Small intestine (tissue), 7 donors: Measurements from ENCODE around the gene BOD1. TPM values are rescaled to one million over a fixed set of nuclear protein-coding genes. Genes with fewer than 3 reads are reported as not detected.
A peak's percentile ranks its signal among the peaks of the same experiment; 100 is the strongest.

Experiments used
- DNase-seq, 2 donors: peaks; one replicate each; pipeline versions ENCODE4 v3.0.0 to v3.0.0-alpha.2; 2013
- FAIRE-seq: peaks from 2 replicates; lab custom pipeline; 2012; peaks lifted over from hg19 to GRCh38; lab: Jason Lieb, UNC
- H3K27ac ChIP-seq, 3 donors: one replicate each; pipeline ENCODE4 v1.5.1; 2013; ENCODE audit warnings: low read length in 2 of 3, mild to moderate bottlenecking in 2 of 3, control low read depth in 1 of 3, inconsistent platforms in 1 of 3, low read depth in 1 of 3, moderate library complexity in 1 of 3
- H3K27me3 ChIP-seq, 3 donors: one replicate each; pipeline ENCODE4 v1.6.1; 2013; ENCODE audit warnings: low read length in 3 of 3, inconsistent platforms in 1 of 3; ENCODE audit not compliant: control insufficient read depth in 3 of 3, insufficient read depth in 3 of 3
- H3K36me3 ChIP-seq, 3 donors: one replicate each; pipeline ENCODE4 v1.6.1; 2013; ENCODE audit warnings: low read length in 3 of 3, inconsistent platforms in 1 of 3, low read depth in 1 of 3, mild to moderate bottlenecking in 1 of 3, moderate library complexity in 1 of 3; ENCODE audit not compliant: control insufficient read depth in 3 of 3, insufficient read depth in 2 of 3
- H3K4me1 ChIP-seq, 3 donors: one replicate each; pipeline ENCODE4 v1.6.1; 2013; ENCODE audit warnings: low read length in 2 of 3, inconsistent platforms in 1 of 3, low read depth in 1 of 3, mild to moderate bottlenecking in 1 of 3, moderate library complexity in 1 of 3; ENCODE audit not compliant: control insufficient read depth in 3 of 3, insufficient read depth in 2 of 3
- H3K4me3 ChIP-seq, 3 donors: one replicate each; pipeline ENCODE4 v1.5.1; 2013; ENCODE audit warnings: low read length in 3 of 3, control low read depth in 1 of 3, inconsistent platforms in 1 of 3, low read depth in 1 of 3, mild to moderate bottlenecking in 1 of 3, moderate library complexity in 1 of 3
- H3K9me3 ChIP-seq, 2 donors: one replicate each; pipeline ENCODE4 v1.6.1; 2013; ENCODE audit warnings: low read depth in 1 of 2, low read length in 1 of 2; ENCODE audit not compliant: control insufficient read depth in 2 of 2, insufficient read depth in 1 of 2
- WGBS, 3 donors: extraction: QIAGEN DNeasy Blood & Tissue Kit; methylation state at CpG; one replicate each; pipeline ENCODE4 v1.1.7; 2013; 5-methylcytosine and 5-hydroxymethylcytosine counted together
- polyA plus RNA-seq, 4 donors: library from polyadenylated mRNA; stranded (reverse) in 3 of 4; unstranded in 1 of 4; fragments of 200-250 nt in 3 of 4; fragments of 120-200 nt in 1 of 4; gene quantifications; one replicate each; pipeline versions ENCODE4 v1.2.1 to v1.2.3, GENCODE V29; 2013
- donor health status: healthy with polysubstance abuse.
- donor health status: control.
- donor health status: control.
- donor health status: Bipolar disorder and iron deficiency.
- donor health status: healthy.

BOD1 gene
- polyA plus RNA-seq, 4 donors = 22.4 to 76.7 (median 36.6) TPM

DNA sequence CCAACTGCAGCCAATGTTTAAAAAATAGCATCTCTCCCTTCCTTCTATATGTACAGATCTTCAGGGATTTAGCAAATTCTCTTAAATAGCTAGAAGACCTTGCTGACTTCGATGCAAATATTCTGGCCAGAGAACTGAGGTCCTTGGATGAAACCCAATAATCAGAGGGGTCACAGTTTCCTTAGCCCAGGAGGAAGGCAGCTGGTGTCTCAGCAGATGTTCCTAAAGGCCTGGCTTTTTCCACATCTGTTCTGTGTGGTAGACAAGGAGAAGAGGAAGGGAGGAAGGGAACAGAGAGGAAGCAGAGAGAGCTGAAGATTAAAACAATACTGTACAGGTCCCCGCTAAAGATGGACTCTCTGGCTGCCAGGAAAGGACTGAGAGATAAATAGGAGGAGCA lies 33.1 kb downstream of the BOD1 start:
- Histone ChIP-seq H3K4me1 (no peaks in the 10 kb centered on the region), H3K27ac (no peak overlapping the region), H3K27me3 (no peaks in the 10 kb centered on the region), H3K9me3 (peaks cover 0 to 23% of the 10 kb centered on the region in 2 donors), H3K36me3 (no peaks in the 10 kb centered on the region), H3K4me3 (no peak overlapping the region)
- FAIRE-seq (no peak), DNase-seq (no peak)
- 57 to 68% (median 61%) methylated on average over 2 of the region's 2 CpGs for WGBS, 3 donors

DNA sequence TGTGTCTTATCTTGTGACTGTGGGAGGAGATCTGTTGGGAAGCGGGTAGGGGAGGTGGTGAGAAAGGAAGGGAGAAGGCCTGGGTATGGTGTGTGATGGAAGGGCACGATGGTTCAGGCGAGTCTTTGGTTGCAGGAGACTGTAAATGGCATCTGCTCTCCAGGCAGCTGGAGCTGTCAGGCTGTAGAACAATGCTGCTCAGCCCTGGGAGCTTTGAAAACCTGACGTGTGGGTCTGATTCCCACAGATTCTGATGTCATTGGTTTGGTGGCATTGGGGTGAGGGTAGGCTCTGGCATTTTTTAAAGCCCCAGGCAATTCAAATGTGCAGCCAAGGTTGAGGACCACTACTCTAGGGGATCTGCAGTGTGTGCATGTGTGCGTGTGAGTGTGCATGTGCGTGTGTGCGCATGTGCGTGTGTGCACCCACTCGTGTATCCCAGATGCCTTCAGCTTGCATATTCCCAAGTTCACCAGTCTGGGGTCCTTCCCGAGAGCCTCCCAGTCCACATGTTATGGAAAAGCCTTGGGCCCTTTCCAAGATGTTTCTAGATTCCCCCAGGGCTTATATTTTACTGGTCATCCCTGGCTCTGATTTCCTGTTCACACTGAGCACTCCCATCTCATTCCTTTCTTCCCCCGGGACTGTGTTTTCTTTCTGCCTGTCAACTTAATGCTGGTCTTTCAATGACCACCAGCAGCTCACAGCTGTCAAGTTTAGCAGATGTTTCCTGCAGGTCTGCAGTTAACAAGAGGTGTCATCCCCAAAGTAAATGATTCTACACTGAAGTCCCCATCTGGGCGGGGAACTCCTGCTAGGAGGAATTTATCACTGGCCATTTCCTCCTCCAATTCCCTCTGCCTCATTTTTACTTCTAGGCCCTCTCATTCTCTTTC lies 34.0 kb downstream of the BOD1 start:
- no peaks in the 10 kb centered on the region for H3K27me3 ChIP-seq
- H3K36me3 ChIP-seq = no peaks in the 10 kb centered on the region
- H3K4me1 ChIP-seq = no peaks in the 10 kb centered on the region
- FAIRE-seq = no peak
- WGBS, 3 donors = 69 to 76% (median 74%) methylated on average over 12 of the region's 12 CpGs
- peaks cover 0 to 23% of the 10 kb centered on the region in 2 donors for H3K9me3 ChIP-seq
- H3K4me3 ChIP-seq = no peak overlapping the region
- no peak overlapping the region for H3K27ac ChIP-seq
- peak in 1 of 2 donors; percentile 3 for DNase-seq

DNA sequence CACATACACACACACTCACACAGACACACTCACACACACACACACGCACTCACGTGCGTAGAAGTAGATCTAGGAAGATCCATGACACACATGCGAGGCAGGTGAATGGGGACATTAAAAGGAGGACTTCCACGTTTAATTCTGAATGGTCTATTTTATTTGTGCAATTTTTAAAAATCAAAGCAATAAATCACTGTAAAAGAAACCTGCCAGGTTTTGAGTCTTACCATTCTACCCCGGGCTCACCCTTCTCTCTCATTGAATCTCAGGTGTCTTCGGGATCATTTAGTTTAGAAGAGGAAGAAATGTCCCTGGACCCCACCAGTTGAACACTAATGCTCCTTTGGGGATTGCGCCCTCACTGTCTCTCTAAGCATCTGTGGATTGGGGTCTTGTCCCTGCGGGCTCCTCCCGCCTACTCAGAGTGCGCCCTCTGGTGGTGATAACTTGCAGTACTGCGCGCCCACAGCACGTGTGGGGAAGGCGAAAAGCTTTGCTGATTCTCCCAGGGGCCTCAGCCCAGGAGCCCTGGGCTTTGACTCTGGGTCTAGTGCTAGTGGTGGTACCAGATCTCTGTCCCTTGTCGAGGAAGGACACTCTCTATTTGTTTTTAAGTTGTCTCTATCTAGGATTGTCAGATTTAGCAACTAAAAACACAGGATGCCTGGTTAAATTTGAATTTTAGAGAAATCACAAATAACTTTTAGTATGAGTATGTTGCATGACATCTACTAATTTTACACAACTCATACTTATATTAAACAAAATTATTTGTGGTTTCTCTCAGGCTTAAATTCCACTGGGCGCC lies 34.8 kb downstream of the BOD1 start:
- 57 to 62% (median 60%) methylated on average over 17 of the region's 17 CpGs for WGBS, 3 donors
- H3K27me3 ChIP-seq = no peaks in the 10 kb centered on the region
- DNase-seq = peak; percentile 5 to 32

DNA sequence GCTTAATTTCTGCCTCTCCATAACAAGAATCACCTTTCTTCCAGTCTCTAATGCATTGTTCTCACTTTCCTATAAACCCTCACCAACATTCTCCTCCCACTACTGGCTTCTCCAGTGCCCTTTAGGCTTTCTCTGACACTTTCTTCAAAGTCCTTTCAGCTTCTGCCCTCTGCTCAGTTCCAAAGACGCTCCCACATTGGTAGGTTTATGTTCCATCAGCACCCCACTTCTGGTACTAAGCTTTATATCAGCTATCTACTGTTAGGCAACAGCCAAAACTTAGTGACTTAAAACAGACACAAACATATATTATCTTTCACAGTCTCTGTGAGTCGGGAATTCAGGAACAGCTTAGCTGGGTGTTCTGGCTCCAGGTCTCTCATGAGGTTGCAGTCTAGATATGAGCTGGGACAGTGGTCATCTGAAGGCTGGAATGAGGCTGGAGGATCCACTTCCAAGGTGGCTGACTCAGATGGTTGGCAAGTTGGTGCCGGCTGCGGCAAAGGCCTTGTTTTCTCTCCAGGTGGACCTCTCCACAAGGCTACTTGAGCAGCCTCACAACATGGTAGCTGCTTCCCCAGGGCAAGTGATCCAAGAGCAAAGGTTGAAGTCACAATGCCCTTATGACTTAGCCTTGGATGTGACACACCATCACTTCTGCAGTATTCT lies 37.4 kb downstream of the BOD1 start:
- Histone ChIP-seq H3K9me3 (peaks cover 0 to 9% of the 10 kb centered on the region in 2 donors), H3K27ac (no peak overlapping the region), H3K4me1 (no peaks in the 10 kb centered on the region), H3K36me3 (no peaks in the 10 kb centered on the region), H3K4me3 (no peak overlapping the region), H3K27me3 (no peaks in the 10 kb centered on the region)
- WGBS, 3 donors = 81 to 93% (median 87%) methylated on average over 4 of the region's 4 CpGs
- DNase-seq (no peak), FAIRE-seq (no peak)

More for the DNA sequence above, 34.8 kb downstream of the BOD1 start:
- H3K27ac ChIP-seq = no peak overlapping the region
- H3K4me3 ChIP-seq = no peak overlapping the region
- FAIRE-seq = no peak
- no peaks in the 10 kb centered on the region for H3K4me1 ChIP-seq
- no peaks in the 10 kb centered on the region for H3K36me3 ChIP-seq
- H3K9me3 ChIP-seq = peaks cover 0 to 21% of the 10 kb centered on the region in 2 donors

DNA sequence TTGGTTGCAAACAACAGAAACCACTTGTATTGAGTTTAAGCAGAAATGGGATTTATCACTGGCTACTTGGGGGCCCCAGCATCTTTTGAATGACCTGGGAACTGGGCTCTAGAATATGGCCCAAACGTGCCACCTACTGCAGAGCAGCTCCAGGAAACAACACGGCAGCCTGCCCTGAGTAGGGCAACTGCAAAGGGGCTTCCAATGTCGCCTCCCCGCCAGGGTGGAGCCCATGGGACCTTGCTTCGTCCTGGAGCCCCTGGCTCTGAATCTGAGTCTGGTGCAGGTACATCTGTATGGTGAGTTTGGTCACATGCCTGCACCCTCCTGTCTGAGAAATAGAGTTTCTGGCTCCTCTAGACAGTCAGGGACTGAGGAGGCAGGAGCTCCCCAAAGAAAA lies 38.6 kb downstream of the BOD1 start:
- peaks cover 0 to 2% (median 0%) of the 10 kb centered on the region in 3 donors for H3K27me3 ChIP-seq
- DNase-seq (no peak), FAIRE-seq (no peak)
- H3K4me3 ChIP-seq = no peak overlapping the region
- peaks cover 0 to 2% (median 0%) of the 10 kb centered on the region in 3 donors for H3K4me1 ChIP-seq
- peaks cover 0 to 9% of the 10 kb centered on the region in 2 donors for H3K9me3 ChIP-seq
- no peak overlapping the region for H3K27ac ChIP-seq
- H3K36me3 ChIP-seq = no peaks in the 10 kb centered on the region
- 78 to 84% (median 83%) methylated on average over 5 of the region's 5 CpGs for WGBS, 3 donors

DNA sequence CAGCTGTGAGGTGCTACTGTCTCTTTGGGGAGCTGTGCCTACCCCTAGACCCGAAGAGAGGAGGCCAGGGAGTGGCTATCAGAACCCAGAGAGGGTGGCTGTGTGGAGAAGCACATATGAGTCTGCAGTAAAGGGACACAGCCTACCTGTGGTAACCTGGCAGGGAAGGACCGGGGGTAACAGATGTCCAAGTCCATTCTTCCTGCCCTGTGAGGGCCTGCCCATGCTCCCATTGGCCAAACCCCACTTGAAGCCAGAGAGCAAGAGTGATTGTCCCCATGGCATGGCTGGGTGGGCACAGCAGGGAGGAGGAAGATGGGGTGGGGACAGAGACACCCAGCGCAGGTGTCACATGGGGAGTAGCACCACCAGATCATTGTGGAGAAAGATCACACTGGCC lies 39.3 kb downstream of the BOD1 start:
- no peaks in the 10 kb centered on the region for H3K36me3 ChIP-seq
- DNase-seq (no peak), FAIRE-seq (no peak)
- peaks cover 0 to 9% of the 10 kb centered on the region in 2 donors for H3K9me3 ChIP-seq
- no peak overlapping the region for H3K4me3 ChIP-seq
- H3K27me3 ChIP-seq = peaks cover 0 to 7% (median 0%) of the 10 kb centered on the region in 3 donors
- 59 to 83% (median 69%) methylated on average over 3 of the region's 3 CpGs for WGBS, 3 donors
- peaks cover 0 to 3% (median 0%) of the 10 kb centered on the region in 3 donors for H3K4me1 ChIP-seq
- no peak overlapping the region for H3K27ac ChIP-seq

- H3K9me3 ChIP-seq = peaks cover 0 to 9% of the 10 kb centered on the region in 2 donors
- H3K4me1 ChIP-seq = peaks cover 0 to 3% (median 0%) of the 10 kb centered on the region in 3 donors
- WGBS, 3 donors = 73 to 87% (median 76%) methylated on average over 6 of the region's 6 CpGs
- no peak overlapping the region for H3K4me3 ChIP-seq
- DNase-seq (no peak), FAIRE-seq (no peak)
- no peak overlapping the region for H3K27ac ChIP-seq
- H3K27me3 ChIP-seq = peaks cover 0 to 7% (median 0%) of the 10 kb centered on the region in 3 donors
- H3K36me3 ChIP-seq = no peaks in the 10 kb centered on the region
Measured at GRCh38 chr5:173575985-173576384, 40.5 kb downstream of the BOD1 start.

DNA sequence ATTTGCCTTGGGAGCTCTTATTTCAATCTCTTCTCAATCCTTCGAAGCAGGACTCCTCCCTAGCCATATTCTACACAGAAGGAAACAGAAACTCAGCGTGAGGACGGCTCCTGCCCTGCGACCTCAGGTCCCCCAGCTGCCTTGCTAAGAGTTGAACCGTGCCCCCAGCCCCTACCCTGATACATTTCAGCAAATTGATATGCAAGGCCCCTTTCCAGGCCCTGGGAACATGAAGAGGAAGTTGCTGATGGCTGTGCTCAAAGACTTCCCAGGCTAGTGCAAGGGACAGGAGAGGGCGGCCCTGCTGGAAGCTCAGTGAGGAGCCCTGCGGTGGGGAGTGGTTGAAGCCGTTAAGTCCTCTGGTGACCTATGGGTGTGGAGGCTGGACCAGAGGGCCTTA lies 41.5 kb downstream of the BOD1 start:
- FAIRE-seq = no peak
- no peaks in the 10 kb centered on the region for H3K36me3 ChIP-seq
- WGBS, 3 donors = 53 to 63% (median 59%) methylated on average over 7 to 8 of the region's 8 CpGs
- H3K4me3 ChIP-seq = no peak overlapping the region
- no peak for DNase-seq
- H3K27me3 ChIP-seq = peaks cover 0 to 7% (median 0%) of the 10 kb centered on the region in 3 donors
- no peak overlapping the region for H3K27ac ChIP-seq
- peaks cover 0 to 3% (median 0%) of the 10 kb centered on the region in 3 donors for H3K4me1 ChIP-seq
- H3K9me3 ChIP-seq = peaks cover 0 to 9% of the 10 kb centered on the region in 2 donors
